HL-60 (cell line): ENCODE measurements around the gene MAP4K4.

Experiments used
- GABPA ChIP-seq: IDR thresholded peaks from 2 replicates; pipeline ENCODE4 v1.6.1; 2012; ENCODE audit warnings: low read depth
- POLR2AphosphoS5 ChIP-seq: IDR thresholded peaks from 2 replicates; pipeline ENCODE4 v1.6.1; 2012; ENCODE audit warnings: low read depth
- REST ChIP-seq: IDR thresholded peaks from 2 replicates; pipeline ENCODE4 v1.6.1; 2012; ENCODE audit warnings: low read depth; ENCODE audit not compliant: insufficient replicate concordance
- SPI1 ChIP-seq: IDR thresholded peaks from 2 replicates; pipeline ENCODE4 v1.6.1; 2012; ENCODE audit warnings: low read depth, mild to moderate bottlenecking, borderline replicate concordance
- TF ChIP-seq, protein P1 (sequence below): IDR thresholded peaks from one replicate; pipeline ENCODE4 v1.5.1; 2011; ENCODE audit warnings: low read length, control low read depth, inconsistent platforms; ENCODE audit not compliant: insufficient read depth

DNA sequence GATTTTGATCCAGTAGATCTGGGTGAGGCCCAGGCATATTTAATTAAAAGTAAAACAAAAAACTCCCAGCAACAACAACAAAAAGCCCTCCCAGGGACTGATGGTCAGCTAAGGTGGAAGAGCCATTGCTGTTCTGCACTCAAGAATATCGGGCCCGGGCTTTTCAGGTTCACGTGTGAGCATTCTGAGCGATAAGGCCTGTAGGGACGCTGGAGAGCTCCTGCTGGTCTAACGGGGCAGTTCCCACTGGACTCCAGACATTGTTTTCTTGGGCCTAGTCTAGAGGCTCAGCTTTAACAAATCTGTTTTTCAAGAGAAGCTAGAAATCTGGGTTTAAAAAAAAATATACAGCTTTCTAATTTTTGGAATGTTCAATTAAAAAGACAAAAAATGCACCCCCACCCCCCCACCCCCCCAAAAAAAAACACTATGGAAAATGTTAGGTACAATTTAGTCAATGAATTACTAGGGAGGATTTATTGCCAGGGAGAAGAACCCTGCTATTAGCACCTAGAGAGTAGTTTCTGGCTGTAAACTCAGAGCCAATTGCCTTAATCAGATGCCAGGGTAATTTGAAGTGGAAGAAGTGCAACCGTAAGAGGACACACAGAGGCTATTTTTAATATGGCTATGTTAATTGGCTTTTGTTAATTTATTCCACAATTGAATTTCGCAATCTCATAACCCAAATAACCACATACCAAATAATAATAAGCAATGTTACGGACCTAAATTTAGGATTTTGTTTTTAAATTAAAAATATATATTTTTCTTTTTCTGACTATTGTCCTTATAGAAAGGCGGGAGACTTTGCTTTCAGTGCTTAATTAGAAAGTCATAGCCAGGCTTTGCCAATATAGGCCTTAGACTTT, 78.9 kb downstream of the MAP4K4 start:
- TF ChIP-seq GABPA = no peak
- TF ChIP-seq, protein P1, sequence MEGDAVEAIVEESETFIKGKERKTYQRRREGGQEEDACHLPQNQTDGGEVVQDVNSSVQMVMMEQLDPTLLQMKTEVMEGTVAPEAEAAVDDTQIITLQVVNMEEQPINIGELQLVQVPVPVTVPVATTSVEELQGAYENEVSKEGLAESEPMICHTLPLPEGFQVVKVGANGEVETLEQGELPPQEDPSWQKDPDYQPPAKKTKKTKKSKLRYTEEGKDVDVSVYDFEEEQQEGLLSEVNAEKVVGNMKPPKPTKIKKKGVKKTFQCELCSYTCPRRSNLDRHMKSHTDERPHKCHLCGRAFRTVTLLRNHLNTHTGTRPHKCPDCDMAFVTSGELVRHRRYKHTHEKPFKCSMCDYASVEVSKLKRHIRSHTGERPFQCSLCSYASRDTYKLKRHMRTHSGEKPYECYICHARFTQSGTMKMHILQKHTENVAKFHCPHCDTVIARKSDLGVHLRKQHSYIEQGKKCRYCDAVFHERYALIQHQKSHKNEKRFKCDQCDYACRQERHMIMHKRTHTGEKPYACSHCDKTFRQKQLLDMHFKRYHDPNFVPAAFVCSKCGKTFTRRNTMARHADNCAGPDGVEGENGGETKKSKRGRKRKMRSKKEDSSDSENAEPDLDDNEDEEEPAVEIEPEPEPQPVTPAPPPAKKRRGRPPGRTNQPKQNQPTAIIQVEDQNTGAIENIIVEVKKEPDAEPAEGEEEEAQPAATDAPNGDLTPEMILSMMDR = no peak
- no peak for TF ChIP-seq REST
- TF ChIP-seq POLR2AphosphoS5 = no peak
- no peak for TF ChIP-seq SPI1
